GM12873 (cell line): ENCODE data around the gene UBE2F.

Source experiments
- CTCF ChIP-seq: IDR thresholded peaks from 2 replicates; pipeline ENCODE4 v1.5.1; 2012; ENCODE audit warnings: low read depth, mild to moderate bottlenecking, moderate library complexity, low read length, control low read depth; ENCODE audit not compliant: insufficient read depth; ENCODE audit errors: missing control alignments

Gene UBE2F

GRCh38 chr2:238023608-238024007, 56.8 kb downstream of the UBE2F start:
- TF ChIP-seq CTCF = no peak

- TF ChIP-seq CTCF = no peak
Measured at GRCh38 chr2:238024986-238025385, 58.2 kb downstream of the UBE2F start.

- no peak for TF ChIP-seq CTCF
Measured at GRCh38 chr2:238025741-238026360, 59.0 kb downstream of the UBE2F start.

- no peak for TF ChIP-seq CTCF
Measured at GRCh38 chr2:238027058-238027457, 60.2 kb downstream of the UBE2F start.

DNA sequence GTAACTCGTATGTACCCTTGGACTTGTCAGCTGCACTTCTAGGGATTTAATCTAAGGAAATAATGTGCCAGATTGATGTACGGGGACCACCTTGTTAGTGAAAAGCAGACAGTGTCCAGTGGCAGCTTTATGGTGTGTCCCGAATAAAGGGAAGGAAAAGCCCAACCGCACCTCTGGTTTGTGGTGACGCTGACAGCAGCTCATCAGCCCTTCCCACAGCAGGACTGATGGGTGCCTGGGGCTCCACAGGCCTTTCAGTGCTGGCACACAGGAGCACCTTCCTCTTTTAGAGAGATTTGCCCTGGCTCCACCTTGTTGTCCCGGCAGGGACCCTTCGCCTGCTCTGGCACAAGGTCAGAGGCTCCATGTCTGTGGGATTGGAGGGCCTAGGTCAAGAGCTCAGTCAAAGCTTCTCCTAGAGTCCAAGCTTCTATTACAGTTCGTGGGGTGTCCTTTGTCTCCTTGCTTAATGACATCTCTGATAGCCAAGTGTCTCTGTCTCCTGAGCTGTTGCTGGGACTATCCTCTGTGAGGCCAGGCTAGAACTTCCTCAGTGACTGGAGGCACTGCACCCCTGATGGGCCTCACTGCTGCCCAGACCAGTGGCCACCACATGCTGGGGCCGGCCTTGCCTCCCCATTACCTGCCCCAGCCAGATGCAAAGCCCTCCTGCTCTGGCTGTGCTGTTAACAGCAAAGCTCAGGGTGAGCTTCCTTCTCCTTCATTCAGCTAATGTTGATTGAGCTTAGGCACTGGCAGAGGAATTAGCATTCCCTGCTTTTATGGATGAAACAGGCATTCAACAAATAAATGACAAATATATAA, 61.0 kb downstream of the UBE2F start:
- TF ChIP-seq CTCF = no peak

- TF ChIP-seq CTCF = no peak
Measured at GRCh38 chr2:238029853-238030252, 63.0 kb downstream of the UBE2F start.

DNA sequence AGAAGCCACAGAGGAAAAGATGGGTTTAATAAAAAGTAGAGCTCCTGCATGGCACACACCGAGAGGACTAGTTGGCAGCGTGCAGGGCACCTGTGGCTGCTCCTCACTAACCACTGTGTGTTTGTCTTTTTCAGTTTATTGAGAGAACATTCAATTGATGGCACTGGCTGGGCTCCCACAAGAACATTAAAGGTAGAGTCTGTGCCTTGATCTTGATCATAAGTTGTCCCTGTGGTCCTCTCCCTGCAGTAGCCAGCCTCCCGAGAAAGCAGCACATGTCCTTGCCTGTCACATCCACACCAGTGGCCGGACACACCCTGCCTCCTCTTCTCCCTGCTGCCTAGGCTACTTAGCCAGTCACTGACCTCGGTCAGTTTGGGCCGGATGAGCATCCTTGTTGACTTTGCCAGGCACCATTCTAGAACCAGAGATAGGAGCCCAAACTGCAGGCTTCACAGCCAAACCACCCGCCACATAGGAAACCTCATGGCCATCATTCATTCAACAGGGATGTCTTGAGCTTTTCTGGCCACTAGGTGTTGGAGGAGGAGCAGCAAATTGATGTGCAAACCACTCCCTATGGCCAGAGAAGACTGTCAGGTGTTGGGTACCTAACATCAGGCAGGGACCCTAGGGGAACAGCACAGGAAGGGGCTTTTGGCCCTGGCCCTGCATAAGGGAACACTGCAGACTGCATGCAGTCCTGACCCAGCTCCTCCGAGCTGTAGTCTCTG, 63.8 kb downstream of the UBE2F start:
- peak; percentile 14 for TF ChIP-seq CTCF
